ENCODE measurements around the gene LRP2.

The LRP2 gene

DNA sequence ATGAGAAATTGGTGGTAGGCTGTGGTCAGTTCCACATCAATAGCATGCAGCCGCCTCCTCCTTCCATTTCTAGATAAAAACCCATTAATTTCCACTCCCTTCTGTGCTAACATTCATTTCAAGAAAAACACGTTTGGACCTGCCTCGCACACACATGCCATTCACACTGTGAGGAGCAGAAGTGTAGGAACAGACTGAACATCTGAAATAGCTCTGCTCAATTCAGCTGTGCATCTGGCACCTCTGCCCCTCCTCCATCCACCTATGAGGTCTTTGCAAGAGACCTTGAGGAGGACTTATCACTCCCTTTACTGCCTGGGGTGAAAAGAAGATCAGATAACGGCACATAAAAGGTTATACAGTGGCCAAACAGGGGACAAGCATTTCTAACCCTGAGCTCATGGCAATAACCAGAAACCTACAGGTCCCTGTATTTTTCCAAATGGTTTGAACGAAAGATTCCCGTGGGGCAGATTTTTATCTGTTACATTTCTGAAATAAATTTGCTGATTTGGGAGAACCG lies 30.8 kb upstream of the LRP2 start:
- no peak overlapping the region for H3K4me2 ChIP-seq
- H3K9ac ChIP-seq: no peak overlapping the region
- H4K20me1 ChIP-seq (ENCODE audit: insufficient read depth): no peaks in the 10 kb centered on the region
- H3K27me3 ChIP-seq (ENCODE audit: insufficient read depth, low read depth): no peaks in the 10 kb centered on the region
- H3K36me3 ChIP-seq (ENCODE audit: insufficient read depth): no peaks in the 10 kb centered on the region
- no peak overlapping the region for H3K4me3 ChIP-seq (IDR thresholded peaks at IDR 0.05; ENCODE audit: insufficient read depth, low read depth, low read length)
- no peaks in the 10 kb centered on the region for H3K4me1 ChIP-seq (ENCODE audit: low read depth, poor library complexity, severe bottlenecking)
- no peaks in the 10 kb centered on the region for H3K79me2 ChIP-seq (ENCODE audit: insufficient read depth, low read depth)
- TF ChIP-seq, protein P1, sequence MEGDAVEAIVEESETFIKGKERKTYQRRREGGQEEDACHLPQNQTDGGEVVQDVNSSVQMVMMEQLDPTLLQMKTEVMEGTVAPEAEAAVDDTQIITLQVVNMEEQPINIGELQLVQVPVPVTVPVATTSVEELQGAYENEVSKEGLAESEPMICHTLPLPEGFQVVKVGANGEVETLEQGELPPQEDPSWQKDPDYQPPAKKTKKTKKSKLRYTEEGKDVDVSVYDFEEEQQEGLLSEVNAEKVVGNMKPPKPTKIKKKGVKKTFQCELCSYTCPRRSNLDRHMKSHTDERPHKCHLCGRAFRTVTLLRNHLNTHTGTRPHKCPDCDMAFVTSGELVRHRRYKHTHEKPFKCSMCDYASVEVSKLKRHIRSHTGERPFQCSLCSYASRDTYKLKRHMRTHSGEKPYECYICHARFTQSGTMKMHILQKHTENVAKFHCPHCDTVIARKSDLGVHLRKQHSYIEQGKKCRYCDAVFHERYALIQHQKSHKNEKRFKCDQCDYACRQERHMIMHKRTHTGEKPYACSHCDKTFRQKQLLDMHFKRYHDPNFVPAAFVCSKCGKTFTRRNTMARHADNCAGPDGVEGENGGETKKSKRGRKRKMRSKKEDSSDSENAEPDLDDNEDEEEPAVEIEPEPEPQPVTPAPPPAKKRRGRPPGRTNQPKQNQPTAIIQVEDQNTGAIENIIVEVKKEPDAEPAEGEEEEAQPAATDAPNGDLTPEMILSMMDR (conservative IDR thresholded peaks at IDR 0.05; ENCODE audit: low read depth, low read length): no peak
- no peak overlapping the region for H3K27ac ChIP-seq
- H2AFZ ChIP-seq (ENCODE audit: low read depth): no peak overlapping the region

DNA sequence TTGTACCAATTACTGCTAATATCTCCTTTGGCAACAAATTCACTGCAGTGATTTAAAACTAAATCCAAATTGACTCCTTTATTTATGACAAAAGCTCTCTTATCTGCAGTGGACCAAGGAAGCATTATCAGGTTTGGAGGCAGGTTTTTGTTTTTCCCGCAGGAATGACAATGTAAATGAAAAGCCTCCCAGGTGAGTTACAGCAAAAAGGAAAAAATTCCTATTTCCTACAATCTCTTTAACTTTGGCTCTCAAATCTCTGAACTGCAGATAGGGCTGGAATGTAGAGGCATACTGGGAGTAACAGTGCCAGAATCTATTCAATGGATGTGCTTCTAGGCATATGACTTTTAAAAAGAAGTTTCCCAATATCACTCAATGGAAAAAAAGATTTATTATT lies 28.9 kb upstream of the LRP2 start:
- TF ChIP-seq, protein P1 (conservative IDR thresholded peaks at IDR 0.05; ENCODE audit: low read depth, low read length): no peak
- no peak overlapping the region for H3K4me2 ChIP-seq
- H2AFZ ChIP-seq (ENCODE audit: low read depth): no peak overlapping the region
- no peak overlapping the region for H3K4me3 ChIP-seq (IDR thresholded peaks at IDR 0.05; ENCODE audit: insufficient read depth, low read depth, low read length)
- no peak overlapping the region for H3K9ac ChIP-seq
- H3K79me2 ChIP-seq (ENCODE audit: insufficient read depth, low read depth): no peaks in the 10 kb centered on the region
- no peak overlapping the region for H3K27ac ChIP-seq
- H4K20me1 ChIP-seq (ENCODE audit: insufficient read depth): no peaks in the 10 kb centered on the region
- H3K36me3 ChIP-seq (ENCODE audit: insufficient read depth): no peaks in the 10 kb centered on the region
- H3K27me3 ChIP-seq (ENCODE audit: insufficient read depth, low read depth): no peaks in the 10 kb centered on the region
- H3K4me1 ChIP-seq (ENCODE audit: low read depth, poor library complexity, severe bottlenecking): no peaks in the 10 kb centered on the region

DNA sequence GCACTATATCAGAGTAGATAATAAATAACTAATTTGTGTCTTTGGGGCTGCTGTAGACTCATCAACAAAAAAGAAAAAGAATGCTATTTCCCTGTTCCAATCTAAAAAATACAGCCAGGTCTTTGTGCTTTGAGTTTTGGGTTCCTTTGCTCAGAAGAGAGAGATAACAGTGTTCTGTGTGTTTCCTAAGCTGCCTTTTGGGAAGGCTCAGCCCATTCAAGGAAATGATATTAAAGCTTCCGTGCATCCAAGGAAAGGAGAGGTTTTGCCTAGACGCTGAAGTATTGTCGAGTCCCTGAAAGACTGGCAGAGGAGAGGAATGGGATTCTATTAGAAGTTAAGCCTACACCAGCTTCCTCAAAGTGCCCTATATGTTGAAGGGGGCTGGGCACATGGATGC lies 25.8 kb upstream of the LRP2 start:
- Histone ChIP-seq H3K27ac (no peak overlapping the region), H3K27me3 (ENCODE audit: insufficient read depth, low read depth) (no peaks in the 10 kb centered on the region), H2AFZ (ENCODE audit: low read depth) (no peak overlapping the region), H3K9ac (no peak overlapping the region), H3K4me1 (ENCODE audit: low read depth, poor library complexity, severe bottlenecking) (no peaks in the 10 kb centered on the region), H3K4me3 (IDR thresholded peaks at IDR 0.05; ENCODE audit: insufficient read depth, low read depth, low read length) (no peak overlapping the region), H3K4me2 (no peak overlapping the region), H3K36me3 (ENCODE audit: insufficient read depth) (no peaks in the 10 kb centered on the region), H3K79me2 (ENCODE audit: insufficient read depth, low read depth) (no peaks in the 10 kb centered on the region), H4K20me1 (ENCODE audit: insufficient read depth) (no peaks in the 10 kb centered on the region)
- TF ChIP-seq, protein P1 (conservative IDR thresholded peaks at IDR 0.05; ENCODE audit: low read depth, low read length): no peak

DNA sequence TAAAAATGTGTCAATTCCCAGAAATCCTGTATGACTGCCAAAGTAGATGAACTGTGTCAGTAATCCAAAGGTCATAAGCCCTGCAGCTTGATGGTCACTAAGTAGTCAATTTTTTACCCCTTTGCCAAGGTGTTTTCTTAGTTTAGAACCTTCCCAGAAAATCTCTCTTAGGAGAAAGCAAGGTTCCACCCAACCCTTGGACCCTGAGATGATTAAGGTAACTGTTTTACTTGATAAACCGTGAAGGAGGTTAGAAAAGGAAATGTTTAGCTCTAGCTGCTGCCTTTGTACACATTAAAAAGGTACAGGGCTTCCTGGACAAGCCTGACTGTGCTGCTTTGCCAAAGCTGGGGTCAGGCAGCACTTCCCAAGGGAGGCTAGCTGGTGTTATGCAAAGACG lies 24.4 kb upstream of the LRP2 start:
- TF ChIP-seq, protein P1 (conservative IDR thresholded peaks at IDR 0.05; ENCODE audit: low read depth, low read length): no peak
- H3K36me3 ChIP-seq (ENCODE audit: insufficient read depth): no peaks in the 10 kb centered on the region
- H3K79me2 ChIP-seq (ENCODE audit: insufficient read depth, low read depth): no peaks in the 10 kb centered on the region
- no peaks in the 10 kb centered on the region for H3K4me1 ChIP-seq (ENCODE audit: low read depth, poor library complexity, severe bottlenecking)
- no peak overlapping the region for H3K4me3 ChIP-seq (IDR thresholded peaks at IDR 0.05; ENCODE audit: insufficient read depth, low read depth, low read length)
- H3K9ac ChIP-seq: no peak overlapping the region
- H4K20me1 ChIP-seq (ENCODE audit: insufficient read depth): no peaks in the 10 kb centered on the region
- H2AFZ ChIP-seq (ENCODE audit: low read depth): no peak overlapping the region
- no peak overlapping the region for H3K4me2 ChIP-seq
- no peak overlapping the region for H3K27ac ChIP-seq
- H3K27me3 ChIP-seq (ENCODE audit: insufficient read depth, low read depth): no peaks in the 10 kb centered on the region
